GM19372 (cell line): ENCODE data around the gene MYH6.

ENCODE experiments used
- ATAC-seq: cut with Tn5 transposase; IDR thresholded peaks from one replicate; pipeline ENCODE4 v1.9.1; 2021; ENCODE audit warnings: mild to moderate bottlenecking, low read depth, moderate library complexity; ENCODE audit not compliant: unreplicated experiment

Gene MYH6

GRCh38 chr14:23379366-23380196 is 28.5 kb downstream of the MYH6 start:
- ATAC-seq: no peak

GRCh38 chr14:23378612-23379220 is 29.4 kb downstream of the MYH6 start:
- ATAC-seq: no peak

GRCh38 chr14:23377573-23378563 is 30.2 kb downstream of the MYH6 start:
- no peak for ATAC-seq

- ATAC-seq: no peak
Observed at GRCh38 chr14:23377198-23377550, 30.9 kb downstream of the MYH6 start.

GRCh38 chr14:23376482-23377197 is 31.4 kb downstream of the MYH6 start, which contains the start of gene CMTM5:
Gene CMTM5 (plus strand): TSS chr14:23377046. CDS start chr14:23377252, 206 bp downstream.
- ATAC-seq: no peak

- ATAC-seq: no peak
Observed at GRCh38 chr14:23375527-23376251, 32.4 kb downstream of the MYH6 start.

- ATAC-seq: no peak
Observed at GRCh38 chr14:23373041-23373440, 35.0 kb downstream of the MYH6 start.

GRCh38 chr14:23372509-23372908 is 35.6 kb downstream of the MYH6 start, which contains the start of gene IL25:
Gene IL25 (plus strand): TSS chr14:23372809.
- ATAC-seq: no peak

GRCh38 chr14:23371865-23372264 is 36.2 kb downstream of the MYH6 start:
- no peak for ATAC-seq

- no peak for ATAC-seq
Observed at GRCh38 chr14:23370221-23370620, 37.9 kb downstream of the MYH6 start.

- no peak for ATAC-seq
Observed at GRCh38 chr14:23366426-23366921, 41.6 kb downstream of the MYH6 start.

GRCh38 chr14:23365732-23366425 is 42.2 kb downstream of the MYH6 start:
- no peak for ATAC-seq

GRCh38 chr14:23365036-23365731 is 42.9 kb downstream of the MYH6 start, which contains the start of gene EFS:
Gene EFS (minus strand): TSS chr14:23365172. CDS start chr14:23365025, 147 bp downstream.
- no peak for ATAC-seq

GRCh38 chr14:23364164-23365035 is 43.7 kb downstream of the MYH6 start:
- no peak for ATAC-seq

- ATAC-seq: no peak
Observed at GRCh38 chr14:23362200-23362599, 45.9 kb downstream of the MYH6 start.

GRCh38 chr14:23361763-23362162 is 46.3 kb downstream of the MYH6 start:
- ATAC-seq: no peak

GRCh38 chr14:23361320-23361719 is 46.8 kb downstream of the MYH6 start:
- no peak for ATAC-seq
